Measurements from ENCODE around the gene MFSD12. TPM values are rescaled to one million over a fixed set of nuclear protein-coding genes. Genes with fewer than 3 reads are reported as not detected.
A peak's percentile ranks its signal among the peaks of the same experiment; 100 is the strongest.

Gene MFSD12
- total and polyA plus RNA-seq, 2 experiments from 2014 or later, result 35.3 to 91.1 TPM

DNA sequence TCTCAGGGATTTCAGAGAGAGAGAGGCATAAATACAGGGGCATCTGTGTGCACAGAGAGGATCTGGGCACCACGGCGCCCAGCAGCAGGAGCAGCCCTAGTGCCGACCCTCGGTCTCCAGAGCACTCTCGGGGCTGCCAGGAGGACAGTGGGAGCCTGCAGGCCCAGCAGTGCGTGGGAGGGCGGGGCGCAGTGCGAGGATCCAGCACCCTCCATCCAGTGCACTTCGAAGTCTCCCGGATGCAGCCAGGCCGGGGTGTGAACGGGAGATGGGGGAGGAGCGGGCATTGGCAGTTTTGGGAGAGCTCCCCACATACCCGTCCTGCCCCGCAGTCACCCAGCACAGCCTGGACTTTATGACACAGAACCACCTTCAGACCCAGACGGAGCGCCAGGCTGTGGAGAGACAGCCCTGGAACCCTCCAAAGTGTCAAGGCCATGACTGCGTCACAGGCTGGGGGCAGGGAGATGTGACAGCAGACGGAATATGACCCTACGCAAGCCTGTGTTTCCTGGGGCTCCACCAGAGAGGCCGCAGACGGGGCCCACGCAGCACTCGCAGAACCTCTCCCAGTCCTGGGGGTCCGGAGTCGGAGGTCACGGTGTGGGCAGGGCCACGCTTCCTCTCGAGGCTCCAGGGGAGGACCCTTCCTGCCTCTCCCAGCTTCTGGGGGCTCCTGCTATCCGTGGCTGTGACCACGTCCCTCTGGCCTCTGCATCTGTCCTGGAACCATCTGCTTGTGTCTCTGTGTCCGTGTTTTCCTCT lies 33.1 kb downstream of the MFSD12 start:
- DNase-seq (ENCODE audit: low spot score) (no peak), ATAC-seq (no peak)
- Histone ChIP-seq H4K20me1 (replicated peaks; ENCODE audit: insufficient read depth) (no peaks in the 10 kb centered on the region; the same call in 1 of the 2 replicates), H3K79me2 (replicated peaks; ENCODE audit: insufficient read depth) (peaks cover 10% of the 10 kb centered on the region; the same call in 1 of the 2 replicates), H3K27ac (ENCODE audit: low read depth) (no peak overlapping the region), H3K27me3 (ENCODE audit: insufficient read depth) (no peaks in the 10 kb centered on the region), H3K4me1 (ENCODE audit: insufficient read depth) (peaks cover 2% of the 10 kb centered on the region; the same call in 1 of the 2 replicates), H3K4me3 (no peak overlapping the region), H3K36me3 (ENCODE audit: insufficient read depth) (no peaks in the 10 kb centered on the region), H3F3A (replicated peaks; ENCODE audit: low read depth) (no peaks in the 10 kb centered on the region), H3K4me2 (no peak overlapping the region), H2AFZ (no peak overlapping the region), H3K9me2 (ENCODE audit: insufficient read depth) (no peaks in the 10 kb centered on the region)
- TF ChIP-seq, protein P1, sequence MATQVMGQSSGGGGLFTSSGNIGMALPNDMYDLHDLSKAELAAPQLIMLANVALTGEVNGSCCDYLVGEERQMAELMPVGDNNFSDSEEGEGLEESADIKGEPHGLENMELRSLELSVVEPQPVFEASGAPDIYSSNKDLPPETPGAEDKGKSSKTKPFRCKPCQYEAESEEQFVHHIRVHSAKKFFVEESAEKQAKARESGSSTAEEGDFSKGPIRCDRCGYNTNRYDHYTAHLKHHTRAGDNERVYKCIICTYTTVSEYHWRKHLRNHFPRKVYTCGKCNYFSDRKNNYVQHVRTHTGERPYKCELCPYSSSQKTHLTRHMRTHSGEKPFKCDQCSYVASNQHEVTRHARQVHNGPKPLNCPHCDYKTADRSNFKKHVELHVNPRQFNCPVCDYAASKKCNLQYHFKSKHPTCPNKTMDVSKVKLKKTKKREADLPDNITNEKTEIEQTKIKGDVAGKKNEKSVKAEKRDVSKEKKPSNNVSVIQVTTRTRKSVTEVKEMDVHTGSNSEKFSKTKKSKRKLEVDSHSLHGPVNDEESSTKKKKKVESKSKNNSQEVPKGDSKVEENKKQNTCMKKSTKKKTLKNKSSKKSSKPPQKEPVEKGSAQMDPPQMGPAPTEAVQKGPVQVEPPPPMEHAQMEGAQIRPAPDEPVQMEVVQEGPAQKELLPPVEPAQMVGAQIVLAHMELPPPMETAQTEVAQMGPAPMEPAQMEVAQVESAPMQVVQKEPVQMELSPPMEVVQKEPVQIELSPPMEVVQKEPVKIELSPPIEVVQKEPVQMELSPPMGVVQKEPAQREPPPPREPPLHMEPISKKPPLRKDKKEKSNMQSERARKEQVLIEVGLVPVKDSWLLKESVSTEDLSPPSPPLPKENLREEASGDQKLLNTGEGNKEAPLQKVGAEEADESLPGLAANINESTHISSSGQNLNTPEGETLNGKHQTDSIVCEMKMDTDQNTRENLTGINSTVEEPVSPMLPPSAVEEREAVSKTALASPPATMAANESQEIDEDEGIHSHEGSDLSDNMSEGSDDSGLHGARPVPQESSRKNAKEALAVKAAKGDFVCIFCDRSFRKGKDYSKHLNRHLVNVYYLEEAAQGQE (IDR thresholded peaks at IDR 0.05; ENCODE audit: unreplicated experiment), result no peak
- TF ChIP-seq ZNF114 (CRISPR knock-in tag; IDR thresholded peaks at IDR 0.05), result no peak
- TF ChIP-seq EZH2phosphoT487 (IDR thresholded peaks at IDR 0.05; ENCODE audit: unreplicated experiment), result no peak
- no peak for TF ChIP-seq CREB1 (CRISPR knock-in tag; IDR thresholded peaks at IDR 0.05; ENCODE audit: low read depth)
- TF ChIP-seq ZNF331 (CRISPR knock-in tag; IDR thresholded peaks at IDR 0.05; ENCODE audit: low read depth), result no peak
- TF ChIP-seq NANOG (IDR thresholded peaks at IDR 0.05; ENCODE audit: borderline replicate concordance), result no peak
- TF ChIP-seq, protein P2, sequence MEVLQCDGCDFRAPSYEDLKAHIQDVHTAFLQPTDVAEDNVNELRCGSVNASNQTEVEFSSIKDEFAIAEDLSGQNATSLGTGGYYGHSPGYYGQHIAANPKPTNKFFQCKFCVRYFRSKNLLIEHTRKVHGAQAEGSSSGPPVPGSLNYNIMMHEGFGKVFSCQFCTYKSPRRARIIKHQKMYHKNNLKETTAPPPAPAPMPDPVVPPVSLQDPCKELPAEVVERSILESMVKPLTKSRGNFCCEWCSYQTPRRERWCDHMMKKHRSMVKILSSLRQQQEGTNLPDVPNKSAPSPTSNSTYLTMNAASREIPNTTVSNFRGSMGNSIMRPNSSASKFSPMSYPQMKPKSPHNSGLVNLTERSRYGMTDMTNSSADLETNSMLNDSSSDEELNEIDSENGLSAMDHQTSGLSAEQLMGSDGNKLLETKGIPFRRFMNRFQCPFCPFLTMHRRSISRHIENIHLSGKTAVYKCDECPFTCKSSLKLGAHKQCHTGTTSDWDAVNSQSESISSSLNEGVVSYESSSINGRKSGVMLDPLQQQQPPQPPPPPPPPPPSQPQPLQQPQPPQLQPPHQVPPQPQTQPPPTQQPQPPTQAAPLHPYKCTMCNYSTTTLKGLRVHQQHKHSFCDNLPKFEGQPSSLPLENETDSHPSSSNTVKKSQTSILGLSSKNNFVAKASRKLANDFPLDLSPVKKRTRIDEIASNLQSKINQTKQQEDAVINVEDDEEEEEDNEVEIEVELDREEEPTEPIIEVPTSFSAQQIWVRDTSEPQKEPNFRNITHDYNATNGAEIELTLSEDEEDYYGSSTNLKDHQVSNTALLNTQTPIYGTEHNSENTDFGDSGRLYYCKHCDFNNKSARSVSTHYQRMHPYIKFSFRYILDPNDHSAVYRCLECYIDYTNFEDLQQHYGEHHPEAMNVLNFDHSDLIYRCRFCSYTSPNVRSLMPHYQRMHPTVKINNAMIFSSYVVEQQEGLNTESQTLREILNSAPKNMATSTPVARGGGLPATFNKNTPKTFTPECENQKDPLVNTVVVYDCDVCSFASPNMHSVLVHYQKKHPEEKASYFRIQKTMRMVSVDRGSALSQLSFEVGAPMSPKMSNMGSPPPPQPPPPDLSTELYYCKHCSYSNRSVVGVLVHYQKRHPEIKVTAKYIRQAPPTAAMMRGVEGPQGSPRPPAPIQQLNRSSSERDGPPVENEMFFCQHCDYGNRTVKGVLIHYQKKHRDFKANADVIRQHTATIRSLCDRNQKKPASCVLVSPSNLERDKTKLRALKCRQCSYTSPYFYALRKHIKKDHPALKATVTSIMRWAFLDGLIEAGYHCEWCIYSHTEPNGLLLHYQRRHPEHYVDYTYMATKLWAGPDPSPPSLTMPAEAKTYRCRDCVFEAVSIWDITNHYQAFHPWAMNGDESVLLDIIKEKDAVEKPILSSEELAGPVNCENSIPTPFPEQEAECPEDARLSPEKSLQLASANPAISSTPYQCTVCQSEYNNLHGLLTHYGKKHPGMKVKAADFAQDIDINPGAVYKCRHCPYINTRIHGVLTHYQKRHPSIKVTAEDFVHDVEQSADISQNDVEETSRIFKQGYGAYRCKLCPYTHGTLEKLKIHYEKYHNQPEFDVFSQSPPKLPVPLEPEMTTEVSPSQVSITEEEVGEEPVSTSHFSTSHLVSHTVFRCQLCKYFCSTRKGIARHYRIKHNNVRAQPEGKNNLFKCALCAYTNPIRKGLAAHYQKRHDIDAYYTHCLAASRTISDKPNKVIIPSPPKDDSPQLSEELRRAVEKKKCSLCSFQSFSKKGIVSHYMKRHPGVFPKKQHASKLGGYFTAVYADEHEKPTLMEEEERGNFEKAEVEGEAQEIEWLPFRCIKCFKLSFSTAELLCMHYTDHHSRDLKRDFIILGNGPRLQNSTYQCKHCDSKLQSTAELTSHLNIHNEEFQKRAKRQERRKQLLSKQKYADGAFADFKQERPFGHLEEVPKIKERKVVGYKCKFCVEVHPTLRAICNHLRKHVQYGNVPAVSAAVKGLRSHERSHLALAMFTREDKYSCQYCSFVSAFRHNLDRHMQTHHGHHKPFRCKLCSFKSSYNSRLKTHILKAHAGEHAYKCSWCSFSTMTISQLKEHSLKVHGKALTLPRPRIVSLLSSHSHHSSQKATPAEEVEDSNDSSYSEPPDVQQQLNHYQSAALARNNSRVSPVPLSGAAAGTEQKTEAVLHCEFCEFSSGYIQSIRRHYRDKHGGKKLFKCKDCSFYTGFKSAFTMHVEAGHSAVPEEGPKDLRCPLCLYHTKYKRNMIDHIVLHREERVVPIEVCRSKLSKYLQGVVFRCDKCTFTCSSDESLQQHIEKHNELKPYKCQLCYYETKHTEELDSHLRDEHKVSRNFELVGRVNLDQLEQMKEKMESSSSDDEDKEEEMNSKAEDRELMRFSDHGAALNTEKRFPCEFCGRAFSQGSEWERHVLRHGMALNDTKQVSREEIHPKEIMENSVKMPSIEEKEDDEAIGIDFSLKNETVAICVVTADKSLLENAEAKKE (CRISPR knock-in tag; IDR thresholded peaks at IDR 0.05), result no peak
- TF ChIP-seq, protein P3, sequence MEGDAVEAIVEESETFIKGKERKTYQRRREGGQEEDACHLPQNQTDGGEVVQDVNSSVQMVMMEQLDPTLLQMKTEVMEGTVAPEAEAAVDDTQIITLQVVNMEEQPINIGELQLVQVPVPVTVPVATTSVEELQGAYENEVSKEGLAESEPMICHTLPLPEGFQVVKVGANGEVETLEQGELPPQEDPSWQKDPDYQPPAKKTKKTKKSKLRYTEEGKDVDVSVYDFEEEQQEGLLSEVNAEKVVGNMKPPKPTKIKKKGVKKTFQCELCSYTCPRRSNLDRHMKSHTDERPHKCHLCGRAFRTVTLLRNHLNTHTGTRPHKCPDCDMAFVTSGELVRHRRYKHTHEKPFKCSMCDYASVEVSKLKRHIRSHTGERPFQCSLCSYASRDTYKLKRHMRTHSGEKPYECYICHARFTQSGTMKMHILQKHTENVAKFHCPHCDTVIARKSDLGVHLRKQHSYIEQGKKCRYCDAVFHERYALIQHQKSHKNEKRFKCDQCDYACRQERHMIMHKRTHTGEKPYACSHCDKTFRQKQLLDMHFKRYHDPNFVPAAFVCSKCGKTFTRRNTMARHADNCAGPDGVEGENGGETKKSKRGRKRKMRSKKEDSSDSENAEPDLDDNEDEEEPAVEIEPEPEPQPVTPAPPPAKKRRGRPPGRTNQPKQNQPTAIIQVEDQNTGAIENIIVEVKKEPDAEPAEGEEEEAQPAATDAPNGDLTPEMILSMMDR (conservative IDR thresholded peaks at IDR 0.05; ENCODE audit: low read depth in 2 of 2), result no peak
- TF ChIP-seq, protein P4, sequence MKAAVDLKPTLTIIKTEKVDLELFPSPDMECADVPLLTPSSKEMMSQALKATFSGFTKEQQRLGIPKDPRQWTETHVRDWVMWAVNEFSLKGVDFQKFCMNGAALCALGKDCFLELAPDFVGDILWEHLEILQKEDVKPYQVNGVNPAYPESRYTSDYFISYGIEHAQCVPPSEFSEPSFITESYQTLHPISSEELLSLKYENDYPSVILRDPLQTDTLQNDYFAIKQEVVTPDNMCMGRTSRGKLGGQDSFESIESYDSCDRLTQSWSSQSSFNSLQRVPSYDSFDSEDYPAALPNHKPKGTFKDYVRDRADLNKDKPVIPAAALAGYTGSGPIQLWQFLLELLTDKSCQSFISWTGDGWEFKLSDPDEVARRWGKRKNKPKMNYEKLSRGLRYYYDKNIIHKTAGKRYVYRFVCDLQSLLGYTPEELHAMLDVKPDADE (IDR thresholded peaks at IDR 0.05), result no peak
- no peak for TF ChIP-seq POLR2AphosphoS5 (IDR thresholded peaks at IDR 0.05; ENCODE audit: low read depth)
- Mint-ChIP-seq H3K27ac (0 out of 2 replicates have a peak overlapping the region, but pooled peaks have one; percentile 48), H3K4me1 (peaks cover 12% of the 10 kb centered on the region), H3K27me3 (ENCODE audit: insufficient read depth, low read depth, poor library complexity) (peaks cover 9% of the 10 kb centered on the region), H3K4me3 (no peak overlapping the region), H3K36me3 (ENCODE audit: low read depth) (peaks cover 12% of the 10 kb centered on the region), H3K9me3 (no peaks in the 10 kb centered on the region; the same call in 2 of the 3 replicates)

Data from GM23338 (cell line).